ENCODE results near the gene MIPEP. TPM values are rescaled to one million over a fixed set of nuclear protein-coding genes. Genes with fewer than 3 reads are reported as not detected.

The MIPEP gene
- total RNA-seq, 1 donor from 2014 or later: 15.7 TPM

DNA sequence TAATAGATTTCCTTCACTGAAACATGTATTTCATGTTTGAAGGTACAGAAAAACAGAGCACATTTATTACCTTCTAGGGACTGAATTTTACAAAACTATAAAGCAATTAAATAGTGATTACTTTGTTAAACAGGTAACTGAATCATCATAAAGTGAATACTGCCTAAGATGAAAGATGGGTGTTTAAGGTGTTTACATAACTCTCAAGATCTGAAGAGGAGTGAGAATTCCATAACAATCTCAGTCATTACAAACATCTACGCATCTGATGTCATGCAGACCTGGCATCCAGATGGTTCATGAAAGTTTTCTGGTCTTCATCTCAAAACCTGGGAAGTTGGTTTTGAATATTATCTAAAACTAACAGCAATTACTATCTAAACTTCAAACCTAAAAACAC lies 80.4 kb downstream of the MIPEP start:
- Mint-ChIP-seq H3K4me3 (ENCODE audit: low read depth) (no peak overlapping the region), H3K4me1 (ENCODE audit: low read depth) (peaks cover 20% of the 10 kb centered on the region), H3K27me3 (no peaks in the 10 kb centered on the region), H3K36me3 (ENCODE audit: insufficient read depth) (peaks cover 12% of the 10 kb centered on the region), H3K27ac (no peak overlapping the region), H3K9me3 (ENCODE audit: low read depth) (no peaks in the 10 kb centered on the region)
- TF ChIP-seq, protein P1, sequence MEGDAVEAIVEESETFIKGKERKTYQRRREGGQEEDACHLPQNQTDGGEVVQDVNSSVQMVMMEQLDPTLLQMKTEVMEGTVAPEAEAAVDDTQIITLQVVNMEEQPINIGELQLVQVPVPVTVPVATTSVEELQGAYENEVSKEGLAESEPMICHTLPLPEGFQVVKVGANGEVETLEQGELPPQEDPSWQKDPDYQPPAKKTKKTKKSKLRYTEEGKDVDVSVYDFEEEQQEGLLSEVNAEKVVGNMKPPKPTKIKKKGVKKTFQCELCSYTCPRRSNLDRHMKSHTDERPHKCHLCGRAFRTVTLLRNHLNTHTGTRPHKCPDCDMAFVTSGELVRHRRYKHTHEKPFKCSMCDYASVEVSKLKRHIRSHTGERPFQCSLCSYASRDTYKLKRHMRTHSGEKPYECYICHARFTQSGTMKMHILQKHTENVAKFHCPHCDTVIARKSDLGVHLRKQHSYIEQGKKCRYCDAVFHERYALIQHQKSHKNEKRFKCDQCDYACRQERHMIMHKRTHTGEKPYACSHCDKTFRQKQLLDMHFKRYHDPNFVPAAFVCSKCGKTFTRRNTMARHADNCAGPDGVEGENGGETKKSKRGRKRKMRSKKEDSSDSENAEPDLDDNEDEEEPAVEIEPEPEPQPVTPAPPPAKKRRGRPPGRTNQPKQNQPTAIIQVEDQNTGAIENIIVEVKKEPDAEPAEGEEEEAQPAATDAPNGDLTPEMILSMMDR (IDR thresholded peaks at IDR 0.05; ENCODE audit: unreplicated experiment): no peak
- no peak for DNase-seq (ENCODE audit: low spot score, unreplicated experiment)

- Mint-ChIP-seq H3K27me3 (no peaks in the 10 kb centered on the region), H3K9me3 (ENCODE audit: low read depth) (no peaks in the 10 kb centered on the region), H3K27ac (no peak overlapping the region), H3K4me3 (ENCODE audit: low read depth) (no peak overlapping the region), H3K4me1 (ENCODE audit: low read depth) (peaks cover 18% of the 10 kb centered on the region), H3K36me3 (ENCODE audit: insufficient read depth) (peaks cover 15% of the 10 kb centered on the region)
- TF ChIP-seq, protein P1 (IDR thresholded peaks at IDR 0.05; ENCODE audit: unreplicated experiment): no peak
- DNase-seq (ENCODE audit: low spot score, unreplicated experiment): no peak
Observed at GRCh38 chr13:23806874-23807526, 82.2 kb downstream of the MIPEP start.

DNA sequence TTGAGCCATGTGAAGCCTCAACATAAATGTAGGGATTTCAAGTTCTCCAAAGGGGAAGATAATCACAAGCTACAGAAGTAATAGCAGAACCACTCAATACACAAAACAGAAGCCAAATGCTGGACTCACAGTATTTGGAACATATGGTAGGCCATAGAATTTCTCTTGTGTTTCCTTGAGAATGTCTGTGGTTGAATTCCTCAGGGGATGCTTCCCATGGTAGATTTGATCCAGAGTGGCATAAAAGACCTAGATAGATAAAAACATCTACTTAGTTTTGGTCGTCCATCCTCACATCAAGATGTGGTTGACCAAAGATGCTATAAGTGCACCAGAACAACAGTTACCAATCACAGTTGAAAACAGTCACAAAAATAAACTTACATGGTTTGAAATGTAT lies 83.4 kb downstream of the MIPEP start:
- Mint-ChIP-seq H3K27ac (no peak overlapping the region), H3K9me3 (ENCODE audit: low read depth) (no peaks in the 10 kb centered on the region), H3K27me3 (no peaks in the 10 kb centered on the region), H3K36me3 (ENCODE audit: insufficient read depth) (peaks cover 23% of the 10 kb centered on the region), H3K4me3 (ENCODE audit: low read depth) (no peak overlapping the region), H3K4me1 (ENCODE audit: low read depth) (peaks cover 9% of the 10 kb centered on the region)
- no peak for DNase-seq (ENCODE audit: low spot score, unreplicated experiment)
- TF ChIP-seq, protein P1 (IDR thresholded peaks at IDR 0.05; ENCODE audit: unreplicated experiment): no peak

GRCh38 chr13:23805122-23805521 lies 84.1 kb downstream of the MIPEP start:
- TF ChIP-seq, protein P1 (IDR thresholded peaks at IDR 0.05; ENCODE audit: unreplicated experiment): no peak
- peaks cover 23% of the 10 kb centered on the region for H3K36me3 Mint-ChIP-seq (ENCODE audit: insufficient read depth)
- H3K4me3 Mint-ChIP-seq (ENCODE audit: low read depth): no peak overlapping the region
- no peaks in the 10 kb centered on the region for H3K27me3 Mint-ChIP-seq
- no peak for DNase-seq (ENCODE audit: low spot score, unreplicated experiment)
- H3K9me3 Mint-ChIP-seq (ENCODE audit: low read depth): no peaks in the 10 kb centered on the region
- H3K4me1 Mint-ChIP-seq (ENCODE audit: low read depth): peaks cover 6% of the 10 kb centered on the region
- H3K27ac Mint-ChIP-seq: no peak overlapping the region

DNA sequence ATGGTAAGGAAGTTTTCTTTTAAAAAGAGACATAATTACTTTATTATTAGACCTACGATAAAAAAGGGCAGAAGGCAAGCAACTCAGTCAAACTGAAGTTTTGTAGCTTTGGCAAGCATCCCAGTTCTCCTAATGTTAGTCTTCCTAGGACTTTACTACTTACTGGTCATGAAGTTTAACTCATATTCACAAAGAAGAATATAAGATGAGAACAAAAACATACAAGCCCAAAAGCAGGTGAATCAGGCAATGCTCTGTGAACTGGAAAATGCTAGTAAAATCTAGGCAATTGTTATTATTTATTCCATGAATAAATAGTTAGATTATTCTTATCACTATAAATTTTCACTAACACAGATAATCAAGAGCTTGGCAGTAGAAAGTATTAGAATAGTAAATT lies 85.0 kb downstream of the MIPEP start:
- TF ChIP-seq, protein P1 (IDR thresholded peaks at IDR 0.05; ENCODE audit: unreplicated experiment): no peak
- Mint-ChIP-seq H3K36me3 (ENCODE audit: insufficient read depth) (peaks cover 23% of the 10 kb centered on the region), H3K27me3 (no peaks in the 10 kb centered on the region), H3K27ac (no peak overlapping the region), H3K4me3 (ENCODE audit: low read depth) (no peak overlapping the region), H3K9me3 (ENCODE audit: low read depth) (no peaks in the 10 kb centered on the region), H3K4me1 (ENCODE audit: low read depth) (peaks cover 6% of the 10 kb centered on the region)
- no peak for DNase-seq (ENCODE audit: low spot score, unreplicated experiment)

All from progenitor cell of endocrine pancreas (in vitro differentiated cells).